ENCODE results near the gene AKR1E2. TPM values are rescaled to one million over a fixed set of nuclear protein-coding genes. Genes with fewer than 3 reads are reported as not detected.
A peak's percentile ranks its signal among the peaks of the same experiment; 100 is the strongest.

Gene AKR1E2
- total RNA-seq, 1 experiment from 2014 or later: 0.30 TPM

DNA sequence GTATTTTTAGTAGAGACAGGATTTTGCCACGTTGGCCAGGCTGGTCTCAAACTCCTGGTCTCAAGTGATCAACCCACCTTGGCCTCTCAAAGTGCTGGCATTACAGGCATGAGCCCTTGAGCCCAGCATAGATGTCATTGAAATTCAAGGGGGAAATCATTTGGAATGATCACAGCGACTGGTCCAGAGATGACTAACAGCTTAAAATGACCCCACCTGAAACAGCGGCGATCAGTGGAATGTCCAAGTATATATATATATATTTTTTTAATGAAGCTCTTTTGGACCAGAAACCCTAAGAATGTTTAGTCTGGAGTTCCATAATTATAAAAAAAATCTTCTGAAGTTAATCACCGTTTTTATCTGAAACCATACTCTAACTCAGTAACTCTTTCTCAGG, 12.5 kb upstream of the AKR1E2 start:
- no peak for DNase-seq (ENCODE audit: low read depth)

DNA sequence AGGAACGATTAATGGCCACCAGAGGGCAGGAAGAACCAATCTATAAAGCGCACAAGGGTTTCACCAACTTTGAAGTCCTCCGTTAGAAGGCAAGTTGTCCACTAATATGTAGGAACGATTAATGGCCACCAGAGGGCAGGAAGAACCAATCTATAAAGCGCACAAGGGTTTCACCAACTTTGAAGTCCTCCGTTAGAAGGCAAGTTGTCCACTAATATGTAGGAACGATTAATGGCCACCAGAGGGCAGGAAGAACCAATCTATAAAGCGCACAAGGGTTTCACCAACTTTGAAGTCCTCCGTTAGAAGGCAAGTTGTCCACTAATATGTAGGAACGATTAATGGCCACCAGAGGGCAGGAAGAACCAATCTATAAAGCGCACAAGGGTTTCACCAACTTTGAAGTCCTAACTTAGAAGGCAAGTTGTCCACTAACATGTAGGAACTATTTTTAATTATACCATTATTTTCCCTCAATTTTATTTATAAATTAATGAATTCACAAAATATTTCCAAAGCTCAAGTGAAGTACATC, 10.3 kb upstream of the AKR1E2 start:
- peak; percentile 7 for DNase-seq (ENCODE audit: low read depth)

DNA sequence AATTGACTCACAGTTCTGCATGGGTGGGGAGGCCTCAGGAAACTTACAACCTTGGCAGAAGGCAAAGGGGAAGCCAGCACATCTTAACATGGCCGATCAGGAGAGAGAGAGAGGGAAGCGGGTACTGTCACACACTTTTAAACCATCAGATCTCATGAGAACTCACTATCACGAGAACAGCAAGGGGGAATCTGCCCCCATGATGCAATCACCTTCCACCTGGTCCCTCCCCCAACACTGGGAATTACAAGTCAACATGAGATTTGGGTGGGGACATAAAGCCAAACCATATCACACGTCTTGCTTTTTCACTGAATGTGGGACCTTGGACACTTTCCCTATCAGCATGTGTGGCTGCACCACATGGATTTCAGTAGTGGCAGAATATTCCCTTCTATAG, 9.0 kb upstream of the AKR1E2 start:
- no peak for DNase-seq (ENCODE audit: low read depth)

DNA sequence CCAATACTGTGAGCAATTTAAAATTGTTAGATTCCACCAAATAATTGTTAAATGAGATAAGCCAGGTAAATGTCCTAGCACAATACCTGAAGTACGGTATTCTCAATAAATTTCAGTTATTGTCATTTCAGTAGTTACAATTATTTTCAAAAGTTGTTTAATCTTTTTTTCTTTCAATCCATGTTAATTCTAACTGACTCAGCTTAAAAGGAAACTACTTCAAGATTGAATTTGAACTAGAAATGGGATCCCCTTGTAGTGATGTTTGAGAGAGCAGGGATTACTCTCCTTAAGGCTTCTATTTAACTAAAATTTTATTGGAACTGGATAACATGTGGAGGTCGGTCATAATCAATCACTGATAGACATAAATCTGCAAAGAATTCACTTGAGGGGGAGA, 6.9 kb upstream of the AKR1E2 start:
- DNase-seq (ENCODE audit: low read depth): no peak

DNA sequence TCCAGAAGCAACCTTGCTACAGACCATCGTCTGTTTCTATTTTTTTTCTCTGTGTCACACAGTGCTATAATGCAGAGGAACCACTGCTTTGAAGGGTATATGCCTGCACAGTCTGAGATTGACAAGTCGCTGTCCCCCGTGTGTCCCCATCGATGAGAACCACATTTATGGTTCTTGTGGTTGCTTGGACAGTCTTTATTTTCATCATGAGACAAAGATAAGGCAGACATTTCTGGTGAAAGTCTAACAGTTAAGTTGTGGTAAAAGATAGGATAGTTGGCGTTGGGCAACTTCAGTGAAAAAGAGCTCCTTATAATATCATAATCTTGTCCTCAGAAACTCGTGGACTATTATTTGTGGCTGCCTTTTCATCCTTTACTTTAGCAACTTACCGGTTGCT, 6.3 kb upstream of the AKR1E2 start:
- no peak for DNase-seq (ENCODE audit: low read depth)

DNA sequence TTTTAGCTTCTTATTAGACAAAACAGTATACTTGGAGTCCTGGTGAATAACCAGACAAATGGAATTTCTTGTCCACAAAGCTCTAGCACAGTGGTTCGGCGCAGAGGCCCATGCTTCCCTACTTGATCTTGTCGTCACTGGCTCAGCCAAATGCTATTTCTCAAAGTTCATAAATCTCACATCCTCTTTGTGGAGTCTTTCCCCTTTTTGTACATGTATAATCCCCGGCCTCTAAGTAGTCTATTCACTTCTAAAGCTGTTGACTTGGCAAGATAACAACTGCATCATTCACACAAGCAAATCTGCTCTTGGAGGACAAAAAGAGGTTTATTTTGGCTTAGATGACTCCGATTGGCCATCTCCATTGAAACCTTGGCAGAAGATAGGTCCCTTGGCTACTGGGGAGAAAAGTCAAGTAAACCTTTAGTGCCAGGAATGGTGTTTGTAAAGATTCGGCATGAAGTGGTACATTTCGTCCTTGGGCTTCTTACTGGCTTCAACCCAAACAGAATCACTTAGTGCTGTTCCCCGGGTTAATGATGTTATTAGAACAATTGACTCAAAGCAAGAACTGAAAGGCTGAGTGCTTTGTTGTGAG, 5.1 kb upstream of the AKR1E2 start:
- no peak for DNase-seq (ENCODE audit: low read depth)

DNA sequence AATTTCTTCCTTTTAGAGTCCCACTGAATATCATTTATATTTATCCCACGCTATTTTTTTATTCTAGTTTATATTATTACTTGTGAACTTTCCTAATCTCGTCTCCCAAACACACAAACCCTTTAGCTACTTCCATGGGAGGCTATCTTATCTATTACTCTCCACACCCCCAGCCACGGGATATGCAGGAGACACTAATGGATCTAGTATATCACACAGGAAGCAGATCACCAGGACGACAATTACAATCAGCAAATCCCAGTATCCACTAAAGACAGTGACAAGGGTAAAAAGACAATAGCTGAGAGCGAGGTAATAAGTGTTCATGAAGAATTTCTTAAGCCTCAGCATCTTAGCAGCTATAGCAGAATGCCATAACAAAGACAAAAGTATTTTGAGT, 3.8 kb upstream of the AKR1E2 start:
- no peak for DNase-seq (ENCODE audit: low read depth)

DNA sequence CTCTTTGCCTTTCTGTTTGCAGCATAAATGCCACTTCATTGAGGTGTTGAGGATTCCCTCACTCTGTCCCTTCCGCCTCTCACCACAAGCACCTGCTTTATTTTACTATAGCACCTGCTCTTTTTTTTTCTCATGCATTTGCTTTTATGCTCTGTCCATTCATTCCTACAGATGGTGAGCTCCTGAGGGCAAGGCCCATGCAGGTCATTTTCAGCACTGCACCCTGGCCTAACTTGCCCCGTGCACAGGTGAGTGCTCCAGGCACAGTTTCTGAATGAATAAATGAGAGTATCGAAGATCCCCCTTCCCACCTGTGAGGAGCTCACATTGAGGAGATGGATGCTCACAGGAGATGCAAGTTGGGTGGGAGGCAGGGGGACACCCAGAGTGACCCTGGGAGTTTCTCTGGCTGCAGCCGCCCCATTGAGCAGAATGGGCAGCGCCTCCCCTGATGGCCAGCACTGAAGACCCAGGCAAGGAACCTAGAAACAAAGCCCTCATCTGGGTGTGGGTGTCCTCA, 1.2 kb upstream of the AKR1E2 start:
- no peak for DNase-seq (ENCODE audit: low read depth)

DNA sequence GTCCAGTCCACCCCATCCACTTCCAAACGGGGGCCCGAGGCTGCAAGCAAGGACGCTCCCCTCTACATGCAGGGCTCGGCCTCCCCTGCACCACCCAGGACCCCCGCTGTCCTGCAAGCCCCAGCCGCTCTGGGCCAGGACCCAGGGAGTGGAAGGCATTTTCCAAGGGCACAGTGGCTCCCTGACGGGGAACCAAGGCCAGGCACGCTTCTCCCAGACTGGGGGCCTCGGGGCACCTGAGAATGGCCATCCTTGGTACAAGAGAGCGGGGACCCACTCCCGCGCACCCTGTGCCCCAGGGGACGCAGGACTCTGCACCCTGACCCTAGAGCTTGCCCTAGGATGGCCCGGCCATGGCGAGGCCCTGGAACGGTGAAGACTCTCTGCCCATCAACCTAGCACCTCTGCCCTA, 545 bp upstream of the AKR1E2 start:
- DNase-seq (ENCODE audit: low read depth): no peak

DNA sequence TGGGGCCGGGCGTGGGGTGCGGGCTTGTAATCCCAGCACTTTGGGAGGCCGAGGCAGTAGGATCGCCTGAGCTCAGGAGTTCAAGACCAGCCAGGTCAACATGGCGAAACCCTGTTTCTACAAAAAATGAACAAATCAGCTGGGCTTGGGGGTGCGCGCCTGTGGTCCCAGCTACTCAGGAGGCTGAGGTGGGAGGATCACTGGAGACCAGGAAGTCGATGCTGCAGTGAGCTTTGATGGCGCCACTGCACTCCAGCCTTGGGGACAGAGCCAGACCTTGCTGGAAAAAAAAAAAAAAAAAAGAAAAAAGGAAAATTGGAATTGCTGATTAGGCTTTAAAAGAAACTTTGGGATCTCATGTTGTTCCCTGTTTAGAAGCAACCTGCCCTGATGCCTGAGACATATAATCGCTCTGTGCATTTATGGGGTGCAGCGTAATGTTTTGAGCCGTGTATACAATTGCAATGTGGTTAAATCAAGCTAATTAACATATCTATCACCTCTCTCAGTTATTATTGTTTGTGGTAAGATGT, 851 bp downstream of the AKR1E2 start:
- no peak for DNase-seq (ENCODE audit: low read depth)

DNA sequence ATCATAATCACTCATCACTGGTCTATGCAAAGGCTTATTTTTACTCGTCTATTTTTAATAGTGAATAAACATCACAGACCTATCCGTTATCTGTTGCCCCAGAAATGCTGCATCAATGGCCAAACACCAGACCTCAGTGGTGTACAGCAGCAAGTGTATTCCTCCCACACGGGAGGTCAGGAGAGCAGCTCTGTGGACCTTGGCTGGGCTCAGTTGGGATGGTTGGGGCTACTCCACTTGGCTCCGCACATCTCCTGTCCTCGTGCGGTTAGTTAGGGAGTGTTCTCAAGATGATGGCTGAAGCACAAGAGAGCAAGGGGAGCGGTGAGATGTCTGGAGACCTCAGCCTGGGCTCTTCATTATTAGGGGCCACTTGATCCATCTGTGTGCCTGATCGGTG, 2.0 kb downstream of the AKR1E2 start:
- DNase-seq (ENCODE audit: low read depth): no peak

DNA sequence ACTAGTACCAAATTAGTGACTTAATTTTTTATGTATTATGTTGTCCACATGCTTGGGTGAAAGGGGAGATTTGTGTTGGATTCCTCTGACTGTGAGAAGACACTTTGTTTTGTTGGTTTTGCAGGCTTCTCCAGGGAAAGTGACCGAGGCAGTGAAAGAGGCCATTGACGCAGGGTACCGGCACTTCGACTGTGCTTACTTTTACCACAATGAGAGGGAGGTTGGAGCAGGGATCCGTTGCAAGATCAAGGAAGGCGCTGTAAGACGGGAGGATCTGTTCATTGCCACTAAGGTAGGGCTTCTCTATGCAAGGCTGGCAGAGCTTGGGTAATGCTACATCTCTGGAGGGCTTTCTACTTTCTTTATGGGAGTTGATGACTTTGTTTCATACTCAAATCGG, 4.5 kb downstream of the AKR1E2 start:
- DNase-seq (ENCODE audit: low read depth): no peak

DNA sequence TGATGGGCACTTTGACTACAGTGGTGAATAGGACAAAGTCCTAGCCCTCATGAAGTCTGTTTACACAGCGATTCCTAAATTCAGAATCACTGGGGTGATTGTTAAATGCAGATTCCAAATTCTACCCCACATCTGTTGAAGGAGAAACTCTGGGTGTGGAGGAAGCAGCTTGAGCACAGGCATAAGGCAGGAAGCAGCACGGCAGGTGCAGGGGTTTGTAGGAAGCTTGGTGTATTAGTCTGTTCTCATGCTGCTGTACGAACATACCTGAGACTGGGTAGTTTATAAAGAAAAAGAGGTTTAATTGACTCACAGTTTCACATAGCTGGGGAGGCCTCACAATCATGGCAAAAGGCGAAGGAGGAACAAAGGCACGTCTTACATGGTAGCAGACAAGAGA, 5.1 kb downstream of the AKR1E2 start:
- DNase-seq (ENCODE audit: low read depth): no peak

DNA sequence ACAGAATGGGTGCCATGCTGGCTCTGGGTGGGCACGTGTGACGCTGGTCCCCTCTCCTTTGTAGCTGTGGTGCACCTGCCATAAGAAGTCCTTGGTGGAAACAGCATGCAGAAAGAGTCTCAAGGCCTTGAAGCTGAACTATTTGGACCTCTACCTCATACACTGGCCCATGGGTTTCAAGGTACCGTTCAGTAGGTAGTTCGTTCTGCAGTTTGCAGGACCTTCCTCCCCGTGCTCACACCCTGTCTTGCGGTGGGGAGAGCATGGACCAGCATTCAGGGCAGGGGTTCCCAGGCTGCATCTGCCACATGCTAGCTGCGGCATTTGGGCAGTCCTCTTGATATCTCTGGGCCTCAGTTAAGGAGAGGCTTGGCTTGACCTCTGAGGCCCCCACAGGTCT, 7.3 kb downstream of the AKR1E2 start:
- DNase-seq (ENCODE audit: low read depth): no peak

DNA sequence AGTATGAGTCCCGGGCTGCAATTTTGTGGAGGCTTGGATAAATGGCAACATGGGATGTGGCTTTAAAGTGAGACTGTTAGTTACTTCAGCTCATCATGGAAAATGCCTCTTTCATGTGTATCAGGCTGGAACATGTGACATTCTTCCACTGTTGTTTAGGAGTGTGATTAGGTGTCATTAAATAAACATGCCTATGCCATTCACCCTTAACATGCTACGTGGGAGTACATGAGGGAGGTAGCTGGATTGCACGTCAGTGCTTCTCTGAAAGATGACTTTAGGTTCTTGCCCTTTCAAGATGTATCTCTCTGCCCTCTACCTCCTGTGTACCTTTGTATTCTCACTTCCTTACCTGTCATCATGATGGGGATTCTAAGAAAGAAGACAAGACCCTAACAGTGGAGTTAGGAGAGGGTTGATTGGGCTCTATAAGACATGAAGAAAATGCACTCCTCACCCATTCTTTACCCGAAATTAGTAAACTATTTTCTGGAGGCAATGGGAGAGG, 8.9 kb downstream of the AKR1E2 start:
- no peak for DNase-seq (ENCODE audit: low read depth)

DNA sequence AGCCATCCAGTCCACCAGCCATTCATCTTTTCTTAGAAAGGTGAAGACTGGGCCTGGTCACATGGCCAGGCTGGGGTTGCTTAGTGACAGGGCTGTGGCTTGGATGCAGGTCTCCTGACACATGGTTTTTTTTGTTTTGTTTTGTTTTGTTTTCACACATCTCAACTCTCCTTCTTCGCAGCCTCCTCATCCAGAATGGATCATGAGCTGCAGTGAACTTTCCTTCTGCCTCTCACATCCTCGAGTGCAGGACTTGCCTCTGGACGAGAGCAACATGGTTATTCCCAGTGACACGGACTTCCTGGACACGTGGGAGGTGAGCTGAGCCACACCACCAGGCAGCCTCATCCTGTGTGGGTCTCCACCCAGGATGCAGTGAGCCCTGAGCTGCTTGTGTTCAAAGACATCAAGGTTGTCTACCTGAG, 9.5 kb downstream of the AKR1E2 start:
- DNase-seq (ENCODE audit: low read depth): no peak

DNA sequence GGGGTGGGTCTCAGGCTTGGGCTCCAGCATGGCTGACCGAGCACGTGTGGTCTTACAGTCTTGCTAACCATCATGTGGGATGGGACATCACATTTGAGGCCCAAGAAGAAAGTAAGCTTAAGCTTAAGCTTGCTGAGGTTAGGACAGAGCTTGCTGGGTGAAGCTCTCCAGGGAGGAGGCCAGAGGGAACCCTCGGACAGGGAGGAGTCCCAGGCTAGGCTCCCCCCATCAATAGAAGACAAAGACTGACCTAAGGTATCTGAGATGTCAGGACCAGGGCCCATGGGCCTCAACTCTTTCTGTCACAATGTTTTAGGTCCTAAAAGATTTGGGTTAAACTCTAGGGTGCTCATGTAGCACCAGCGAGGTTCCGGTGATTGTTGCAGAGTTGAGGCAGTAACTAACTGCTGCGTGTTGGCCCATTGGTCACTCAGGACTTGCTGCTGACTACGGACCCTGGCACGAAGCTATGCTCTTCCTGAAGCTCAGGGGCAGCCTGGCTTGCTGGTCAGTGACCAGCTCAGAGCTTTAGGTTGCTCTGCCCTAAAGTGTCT, 10.5 kb downstream of the AKR1E2 start:
- DNase-seq (ENCODE audit: low read depth): no peak

DNA sequence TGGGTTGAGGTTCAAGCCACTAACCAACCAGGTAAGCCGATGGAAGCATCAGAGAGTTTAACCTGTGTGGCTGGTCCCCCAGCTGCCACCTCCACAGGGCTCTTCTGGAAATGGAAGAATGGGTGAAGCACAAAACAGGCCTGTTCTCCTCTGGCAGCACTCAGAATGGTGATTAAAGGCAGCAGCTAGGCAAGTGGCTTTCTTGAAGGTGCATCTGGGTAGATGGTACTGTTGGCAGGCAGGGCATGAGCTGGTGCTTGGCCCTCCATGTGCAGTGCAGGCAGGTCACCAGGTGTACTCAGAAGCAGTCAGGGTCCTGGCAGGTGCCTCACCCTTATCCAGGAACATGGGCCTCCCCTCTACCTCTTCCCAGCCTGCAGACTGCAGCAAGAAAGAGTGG, 11.5 kb downstream of the AKR1E2 start:
- no peak for DNase-seq (ENCODE audit: low read depth)

DNA sequence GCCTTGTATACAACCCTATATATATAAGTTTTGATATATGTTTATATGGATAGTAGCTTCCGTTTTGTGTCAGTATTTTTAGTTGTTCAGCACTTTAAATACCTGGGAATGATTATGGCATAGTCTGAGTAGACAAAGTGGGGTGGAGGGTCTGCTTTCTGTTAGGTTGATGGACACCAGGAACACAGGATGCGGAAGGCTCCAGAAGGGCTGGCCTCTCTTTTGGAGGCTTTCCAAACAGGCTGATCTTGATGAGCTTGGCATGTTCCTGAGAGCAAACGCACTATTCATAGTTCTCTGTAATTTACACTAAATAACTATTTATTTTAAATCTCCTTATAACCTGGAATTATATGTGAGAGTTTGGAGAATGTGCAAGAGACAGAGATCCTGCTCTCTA, 12.7 kb downstream of the AKR1E2 start:
- DNase-seq (ENCODE audit: low read depth): no peak

DNA sequence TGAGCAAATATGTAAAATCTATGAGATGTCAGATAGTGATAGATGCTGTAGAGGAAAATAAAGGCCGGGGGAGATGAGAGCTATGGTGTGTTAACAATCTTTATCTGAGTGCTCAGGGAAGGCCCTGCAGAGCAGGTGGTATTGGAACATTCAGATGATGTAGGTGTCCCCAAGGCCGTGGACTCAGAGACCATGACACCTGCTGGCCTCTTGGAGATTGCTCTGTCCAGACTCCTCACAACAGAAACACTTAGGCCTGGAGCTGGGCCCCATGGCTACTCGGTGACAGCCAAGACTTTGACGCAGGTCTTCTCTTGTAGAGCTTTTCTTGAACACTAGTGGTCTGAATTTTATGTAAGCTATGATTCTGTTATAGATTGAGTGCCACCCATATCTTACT, 13.3 kb downstream of the AKR1E2 start:
- DNase-seq (ENCODE audit: low read depth): no peak

DNA sequence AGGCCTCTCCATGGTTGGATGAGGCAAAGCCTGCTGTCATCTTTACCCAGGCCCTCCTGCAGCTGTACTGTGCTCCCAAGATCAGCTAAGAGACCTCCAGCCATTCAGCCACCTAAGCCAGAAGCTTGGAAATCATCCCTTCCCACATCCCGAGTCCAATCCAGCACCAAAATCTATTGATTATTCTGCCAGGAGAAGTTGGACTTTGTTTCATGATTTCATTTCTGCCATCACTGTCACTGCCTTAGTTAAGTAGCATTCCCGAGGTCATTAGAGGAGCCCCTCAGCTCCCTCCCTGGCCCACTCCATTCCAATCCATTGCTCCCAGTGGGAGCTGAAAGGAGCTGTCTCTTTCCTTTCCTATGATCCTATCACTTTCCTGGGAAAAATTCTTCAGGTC, 14.1 kb downstream of the AKR1E2 start:
- no peak for DNase-seq (ENCODE audit: low read depth)

DNA sequence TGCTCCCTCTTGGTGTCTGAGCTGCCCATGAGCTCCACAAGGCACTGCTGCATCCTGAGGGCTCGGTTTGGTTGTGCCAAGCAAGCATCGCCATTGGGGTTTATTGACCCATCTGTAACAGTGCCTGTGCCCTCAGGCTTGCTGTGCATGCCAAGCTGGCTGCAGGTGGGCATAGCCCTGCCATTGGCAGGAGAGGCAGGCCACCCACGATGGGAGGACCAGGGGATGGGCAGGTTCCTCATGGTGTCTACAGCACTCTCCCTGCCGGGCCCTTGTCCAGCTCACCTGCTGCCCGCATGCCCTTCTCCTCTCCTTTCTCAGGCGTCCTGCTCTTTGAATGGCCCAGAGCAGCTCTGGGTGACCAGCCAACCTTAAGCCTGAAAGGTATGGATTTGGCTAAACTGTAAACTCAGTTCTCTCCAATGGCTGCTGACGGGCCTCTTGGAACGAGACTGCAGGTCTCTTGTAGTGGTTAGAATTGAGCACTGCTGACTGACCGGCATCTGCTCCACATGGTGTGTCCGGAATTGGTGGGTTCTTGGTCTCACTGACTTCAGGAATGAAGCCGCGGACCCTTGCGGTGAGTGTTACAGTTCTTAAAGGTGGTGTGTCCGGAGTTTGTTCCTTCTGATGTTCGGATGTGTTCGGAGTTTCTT, 17.6 kb downstream of the AKR1E2 start:
- DNase-seq (ENCODE audit: low read depth): no peak

DNA sequence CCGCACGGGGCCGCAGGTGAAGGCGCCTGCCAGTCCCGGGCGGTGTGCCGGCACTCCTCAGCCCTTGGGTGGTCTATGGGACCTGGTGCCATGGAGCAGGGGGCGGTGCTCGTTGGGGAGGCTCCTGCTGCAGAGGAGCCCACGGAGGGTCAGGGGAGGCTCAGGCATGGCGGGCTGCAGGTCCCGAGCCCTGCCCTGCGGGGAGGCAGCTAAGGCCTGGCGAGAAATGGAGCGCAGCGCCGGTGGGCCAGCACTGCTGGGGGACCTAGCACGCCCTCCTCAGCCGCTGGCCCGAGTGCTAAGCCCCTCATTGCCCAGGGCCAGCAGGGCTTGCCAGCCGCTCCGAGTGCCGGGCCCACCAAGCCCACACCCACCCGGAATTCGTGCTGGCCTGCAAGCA, 18.9 kb downstream of the AKR1E2 start:
- no peak for DNase-seq (ENCODE audit: low read depth)
